ENCODE measurements around the gene JUP.
A peak's percentile ranks its signal among the peaks of the same experiment; 100 is the strongest.
"Not testable (repeated sequence)": the region's sequence is repeated elsewhere in the genome, so short reads cannot be mapped to it uniquely, and the experiment has no call there.

The JUP gene

GRCh38 chr17:41794540-41794975 lies 8.0 kb upstream of the JUP start:
- no peak for ATAC-seq

GRCh38 chr17:41793784-41794539 lies 7.5 kb upstream of the JUP start:
- Mint-ChIP-seq H3K4me1 (peaks cover 10% of the 10 kb centered on the region), H3K9me3 (no peaks in the 10 kb centered on the region), H3K27ac (no peak overlapping the region), H3K4me3 (no peak overlapping the region), H3K27me3 (no peaks in the 10 kb centered on the region)
- no peak for ATAC-seq
- DNase-seq, result no peak

More at GRCh38 chr17:41794540-41794975, 8.0 kb upstream of the JUP start:
- Mint-ChIP-seq H3K9me3 (no peaks in the 10 kb centered on the region), H3K27me3 (no peaks in the 10 kb centered on the region), H3K27ac (no peak overlapping the region), H3K4me1 (peaks cover 7% of the 10 kb centered on the region), H3K4me3 (no peak overlapping the region)
- no peak for DNase-seq

GRCh38 chr17:41792845-41793783 lies 6.6 kb upstream of the JUP start:
- Mint-ChIP-seq H3K27ac (peak overlapping the region in 1 of 2 donors; percentile 43), H3K4me1 (peaks cover 19% of the 10 kb centered on the region), H3K9me3 (no peaks in the 10 kb centered on the region), H3K4me3 (no peak overlapping the region), H3K27me3 (no peaks in the 10 kb centered on the region)
- DNase-seq (no peak), ATAC-seq (peak; percentile 42)

GRCh38 chr17:41787021-41787418 lies 509 bp upstream of the JUP start:
- DNase-seq (no peak), ATAC-seq (no peak)
- peak overlapping the region; percentile 61 to 72 for H3K4me3 Mint-ChIP-seq
- H3K27ac Mint-ChIP-seq, result no peak overlapping the region
- H3K27me3 Mint-ChIP-seq, result peaks cover 40% of the 10 kb centered on the region
- no peaks in the 10 kb centered on the region for H3K9me3 Mint-ChIP-seq
- peaks cover 46% of the 10 kb centered on the region for H3K4me1 Mint-ChIP-seq

GRCh38 chr17:41785859-41786226 lies 668 bp downstream of the JUP start:
- peaks cover 45% of the 10 kb centered on the region for H3K4me1 Mint-ChIP-seq
- no peak overlapping the region for H3K27ac Mint-ChIP-seq
- H3K4me3 Mint-ChIP-seq, result peak overlapping the region; percentile 36 to 66
- no peaks in the 10 kb centered on the region for H3K9me3 Mint-ChIP-seq
- no peak for ATAC-seq
- H3K27me3 Mint-ChIP-seq, result peaks cover 44% of the 10 kb centered on the region
- DNase-seq, result no peak

- H3K9me3 Mint-ChIP-seq, result no peaks in the 10 kb centered on the region
- peaks cover 44% of the 10 kb centered on the region for H3K27me3 Mint-ChIP-seq
- DNase-seq, result no peak
- no peak for ATAC-seq
- H3K4me1 Mint-ChIP-seq, result peaks cover 39% of the 10 kb centered on the region
- H3K4me3 Mint-ChIP-seq, result peak overlapping the region; percentile 36 to 66
- no peak overlapping the region for H3K27ac Mint-ChIP-seq
These were observed 1.2 kb downstream of the JUP start for GRCh38 chr17:41785091-41785858.

GRCh38 chr17:41784207-41784744 lies 2.2 kb downstream of the JUP start:
- Mint-ChIP-seq H3K9me3 (no peaks in the 10 kb centered on the region), H3K4me1 (peaks cover 39% of the 10 kb centered on the region), H3K4me3 (no peak overlapping the region), H3K27ac (no peak overlapping the region), H3K27me3 (peaks cover 44% of the 10 kb centered on the region)
- no peak for DNase-seq
- no peak for ATAC-seq

GRCh38 chr17:41782142-41782541 lies 4.4 kb downstream of the JUP start:
- Mint-ChIP-seq H3K27me3 (peaks cover 34% of the 10 kb centered on the region), H3K4me1 (peaks cover 18% of the 10 kb centered on the region), H3K9me3 (no peaks in the 10 kb centered on the region), H3K27ac (no peak overlapping the region), H3K4me3 (no peak overlapping the region)
- ATAC-seq (no peak), DNase-seq (no peak)

- H3K27ac Mint-ChIP-seq, result peak overlapping the region in 1 of 2 donors; percentile 44
- H3K4me3 Mint-ChIP-seq, result no peak overlapping the region
- ATAC-seq (no peak), DNase-seq (no peak)
- peaks cover 34% of the 10 kb centered on the region for H3K27me3 Mint-ChIP-seq
- H3K4me1 Mint-ChIP-seq, result peaks cover 18% of the 10 kb centered on the region
- no peaks in the 10 kb centered on the region for H3K9me3 Mint-ChIP-seq
These were observed 5.0 kb downstream of the JUP start for GRCh38 chr17:41781404-41782110.

GRCh38 chr17:41779954-41780353 lies 6.6 kb downstream of the JUP start:
- Mint-ChIP-seq H3K4me1 (peaks cover 9% of the 10 kb centered on the region), H3K27me3 (peaks cover 25% of the 10 kb centered on the region), H3K4me3 (no peak overlapping the region), H3K27ac (no peak overlapping the region), H3K9me3 (no peaks in the 10 kb centered on the region)
- ATAC-seq (no peak), DNase-seq (no peak)

- ATAC-seq (no peak), DNase-seq (no peak)
- no peak overlapping the region for H3K4me3 Mint-ChIP-seq
- H3K27ac Mint-ChIP-seq, result no peak overlapping the region
- H3K27me3 Mint-ChIP-seq, result peaks cover 11% of the 10 kb centered on the region
- no peaks in the 10 kb centered on the region for H3K4me1 Mint-ChIP-seq
- no peaks in the 10 kb centered on the region for H3K9me3 Mint-ChIP-seq
These were observed 8.8 kb downstream of the JUP start for GRCh38 chr17:41777574-41778188.

- Mint-ChIP-seq H3K4me1 (no peaks in the 10 kb centered on the region), H3K27me3 (peaks cover 5% of the 10 kb centered on the region), H3K4me3 (no peak overlapping the region), H3K27ac (no peak overlapping the region), H3K9me3 (no peaks in the 10 kb centered on the region)
- DNase-seq, result no peak
- ATAC-seq, result no peak
These were observed 9.3 kb downstream of the JUP start for GRCh38 chr17:41777157-41777573.

GRCh38 chr17:41776262-41776900 lies 10.1 kb downstream of the JUP start:
- not testable (repeated sequence) for H3K27me3 Mint-ChIP-seq, DNase-seq, ATAC-seq, H3K9me3 Mint-ChIP-seq, H3K4me1 Mint-ChIP-seq, H3K4me3 Mint-ChIP-seq
- H3K27ac Mint-ChIP-seq, result peak overlapping the region in 1 of 2 donors; percentile 79
